ENCODE results near the gene ZSWIM1.
"Not testable (repeated sequence)": the region's sequence is repeated elsewhere in the genome, so short reads cannot be mapped to it uniquely, and the experiment has no call there.

ZSWIM1 gene

GRCh38 chr20:45899046-45899835 lies 18.2 kb downstream of the ZSWIM1 start:
- no peak overlapping the region for H3K4me2 ChIP-seq (ENCODE audit: low read depth, low read length)
- DNase-seq = no peak
- H2AFZ ChIP-seq (ENCODE audit: low read length) = no peak overlapping the region
- no peaks in the 10 kb centered on the region for H3K4me1 ChIP-seq (ENCODE audit: low read length)
- H3K36me3 ChIP-seq (replicated peaks; ENCODE audit: insufficient read depth, low read length) = no peaks in the 10 kb centered on the region
- no peak overlapping the region for H3K4me3 ChIP-seq (ENCODE audit: low read length)
- no peak overlapping the region for H3K9ac ChIP-seq (ENCODE audit: low read length)
- no peaks in the 10 kb centered on the region for H3K9me2 ChIP-seq (replicated peaks; ENCODE audit: insufficient read depth, low read length)
- H4K20me1 ChIP-seq (ENCODE audit: insufficient read depth, low read length) = no peaks in the 10 kb centered on the region
- no peaks in the 10 kb centered on the region for H3K27me3 ChIP-seq (replicated peaks; ENCODE audit: insufficient read depth, low read length)
- no peaks in the 10 kb centered on the region for H3K9me3 ChIP-seq (replicated peaks; ENCODE audit: insufficient read depth, low read length)
- H3K79me2 ChIP-seq (ENCODE audit: low read length) = peaks cover 5% of the 10 kb centered on the region; the same call in 1 of the 2 replicates
- H3F3A ChIP-seq (ENCODE audit: insufficient read depth, low read length) = no peaks in the 10 kb centered on the region
- H3K27ac ChIP-seq (ENCODE audit: low read length) = no peak overlapping the region
- TF ChIP-seq CTCF (IDR thresholded peaks at IDR 0.05; ENCODE audit: low read length) (no peak), EZH2 (optimal IDR thresholded peaks at IDR 0.05; ENCODE audit: low read depth, low read length) (no peak), EZH2phosphoT487 (IDR thresholded peaks at IDR 0.05; ENCODE audit: low read length) (no peak)

GRCh38 chr20:45901332-45901731 lies 20.3 kb downstream of the ZSWIM1 start:
- H4K20me1 ChIP-seq (ENCODE audit: insufficient read depth, low read length); H3K4me3 ChIP-seq (ENCODE audit: low read length); H3K9me2 ChIP-seq (replicated peaks; ENCODE audit: insufficient read depth, low read length); H3K9me3 ChIP-seq (replicated peaks; ENCODE audit: insufficient read depth, low read length); DNase-seq; H3K4me1 ChIP-seq (ENCODE audit: low read length); H3F3A ChIP-seq (ENCODE audit: insufficient read depth, low read length); H2AFZ ChIP-seq (ENCODE audit: low read length); H3K79me2 ChIP-seq (ENCODE audit: low read length); H3K4me2 ChIP-seq (ENCODE audit: low read depth, low read length); H3K27me3 ChIP-seq (replicated peaks; ENCODE audit: insufficient read depth, low read length); H3K9ac ChIP-seq (ENCODE audit: low read length); H3K27ac ChIP-seq (ENCODE audit: low read length); H3K36me3 ChIP-seq (replicated peaks; ENCODE audit: insufficient read depth, low read length): not testable (repeated sequence)

GRCh38 chr20:45902199-45902701 lies 21.2 kb downstream of the ZSWIM1 start:
- Histone ChIP-seq H4K20me1 (ENCODE audit: insufficient read depth, low read length) (no peaks in the 10 kb centered on the region), H3K79me2 (ENCODE audit: low read length) (no peaks in the 10 kb centered on the region), H2AFZ (ENCODE audit: low read length) (no peak overlapping the region), H3K27me3 (replicated peaks; ENCODE audit: insufficient read depth, low read length) (no peaks in the 10 kb centered on the region), H3K4me2 (ENCODE audit: low read depth, low read length) (no peak overlapping the region), H3K9me3 (replicated peaks; ENCODE audit: insufficient read depth, low read length) (no peaks in the 10 kb centered on the region), H3K4me3 (ENCODE audit: low read length) (no peak overlapping the region), H3F3A (ENCODE audit: insufficient read depth, low read length) (no peaks in the 10 kb centered on the region), H3K36me3 (replicated peaks; ENCODE audit: insufficient read depth, low read length) (no peaks in the 10 kb centered on the region), H3K9me2 (replicated peaks; ENCODE audit: insufficient read depth, low read length) (no peaks in the 10 kb centered on the region), H3K4me1 (ENCODE audit: low read length) (no peaks in the 10 kb centered on the region), H3K27ac (ENCODE audit: low read length) (no peak overlapping the region), H3K9ac (ENCODE audit: low read length) (no peak overlapping the region)
- TF ChIP-seq EZH2 (optimal IDR thresholded peaks at IDR 0.05; ENCODE audit: low read depth, low read length) = no peak
- no peak for TF ChIP-seq EZH2phosphoT487 (IDR thresholded peaks at IDR 0.05; ENCODE audit: low read length)
- no peak for TF ChIP-seq CTCF (IDR thresholded peaks at IDR 0.05; ENCODE audit: low read length)
- DNase-seq = no peak
